HG02973 (cell line): ENCODE data around the gene DLL1.

Experiments
- ATAC-seq: cut with Tn5 transposase; IDR thresholded peaks from one replicate; pipeline ENCODE4 v1.9.1; 2021; ENCODE audit warnings: moderate library complexity; ENCODE audit not compliant: unreplicated experiment

The DLL1 gene

GRCh38 chr6:170253226-170253909 lies 37.5 kb downstream of the DLL1 start:
- ATAC-seq = no peak

DNA sequence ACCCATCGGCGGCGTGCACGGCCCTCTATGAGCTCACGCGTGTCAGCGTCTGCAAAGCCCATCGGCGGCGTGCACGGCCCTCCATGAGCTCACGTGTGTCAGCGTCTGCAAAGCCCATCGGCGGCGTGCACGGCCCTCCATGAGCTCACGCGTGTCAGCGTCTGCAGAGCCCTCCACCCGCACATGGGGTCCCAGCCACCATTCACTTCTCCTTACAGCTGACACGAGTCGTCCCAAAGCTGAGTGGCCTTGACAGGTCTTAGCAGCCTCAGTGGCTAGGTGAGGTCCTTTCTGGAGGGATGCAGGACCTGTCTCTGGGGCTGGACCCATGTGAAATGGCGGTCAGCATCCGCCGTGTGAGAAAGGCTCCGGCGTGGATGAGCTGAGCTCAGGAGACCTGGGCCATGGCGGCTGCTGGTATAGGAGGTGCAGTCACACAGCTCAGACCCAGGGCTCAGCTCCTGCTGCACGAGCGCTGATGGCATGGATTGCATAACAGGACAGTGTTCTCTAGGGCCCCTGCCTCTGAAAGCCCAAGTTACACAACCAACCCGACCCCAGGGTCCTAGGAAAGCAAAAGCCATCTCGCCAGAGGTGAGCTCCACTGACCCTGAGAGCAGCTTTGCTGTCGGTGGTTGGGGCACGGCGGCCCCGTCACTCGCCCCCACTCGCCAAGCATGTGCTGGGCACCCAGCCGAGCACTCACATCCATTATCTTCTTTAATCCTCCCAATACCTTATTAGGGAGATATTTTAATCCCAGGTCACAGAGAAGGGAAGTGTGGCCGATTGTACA lies 38.9 kb downstream of the DLL1 start:
- no peak for ATAC-seq

DNA sequence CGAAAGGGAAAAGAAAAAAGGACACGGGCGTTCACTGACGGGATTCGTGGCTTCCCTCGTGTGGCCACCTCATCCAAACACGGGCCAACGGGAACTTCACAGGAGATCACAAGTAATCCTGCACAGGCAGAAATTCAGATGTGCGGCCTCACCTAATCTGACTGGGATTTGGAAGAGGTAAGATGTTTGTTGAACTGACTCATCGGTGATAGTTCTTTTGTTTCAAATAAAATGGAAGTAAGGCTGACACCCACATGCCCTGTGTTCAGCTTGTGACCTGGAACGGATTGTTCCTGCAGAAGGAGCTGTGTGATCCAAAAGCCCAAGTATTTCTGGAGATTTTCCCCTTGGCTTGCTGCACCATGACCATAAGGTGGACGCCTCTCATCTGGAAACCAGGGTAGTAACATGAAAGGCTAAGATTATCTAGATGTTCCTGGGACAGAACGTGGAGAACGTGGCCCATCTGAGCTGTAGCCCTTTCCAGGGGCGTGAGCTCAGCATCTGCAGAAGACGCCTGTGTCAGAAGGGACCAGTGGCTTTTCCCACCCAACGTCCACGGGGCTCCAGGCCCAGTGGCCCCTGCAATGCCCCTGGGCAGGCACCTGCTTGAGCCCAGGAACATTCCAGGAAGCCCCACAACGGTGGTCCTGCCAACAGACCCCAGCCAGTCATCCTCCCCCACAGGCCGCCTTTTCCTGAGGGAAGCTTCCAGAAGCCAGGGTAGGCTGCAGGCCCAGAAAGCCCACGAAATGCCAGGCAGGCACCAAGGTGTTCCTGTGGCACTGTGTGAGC lies 39.7 kb downstream of the DLL1 start:
- no peak for ATAC-seq

GRCh38 chr6:170250455-170250854 lies 40.4 kb downstream of the DLL1 start:
- ATAC-seq = no peak

GRCh38 chr6:170249817-170250216 lies 41.1 kb downstream of the DLL1 start:
- no peak for ATAC-seq

DNA sequence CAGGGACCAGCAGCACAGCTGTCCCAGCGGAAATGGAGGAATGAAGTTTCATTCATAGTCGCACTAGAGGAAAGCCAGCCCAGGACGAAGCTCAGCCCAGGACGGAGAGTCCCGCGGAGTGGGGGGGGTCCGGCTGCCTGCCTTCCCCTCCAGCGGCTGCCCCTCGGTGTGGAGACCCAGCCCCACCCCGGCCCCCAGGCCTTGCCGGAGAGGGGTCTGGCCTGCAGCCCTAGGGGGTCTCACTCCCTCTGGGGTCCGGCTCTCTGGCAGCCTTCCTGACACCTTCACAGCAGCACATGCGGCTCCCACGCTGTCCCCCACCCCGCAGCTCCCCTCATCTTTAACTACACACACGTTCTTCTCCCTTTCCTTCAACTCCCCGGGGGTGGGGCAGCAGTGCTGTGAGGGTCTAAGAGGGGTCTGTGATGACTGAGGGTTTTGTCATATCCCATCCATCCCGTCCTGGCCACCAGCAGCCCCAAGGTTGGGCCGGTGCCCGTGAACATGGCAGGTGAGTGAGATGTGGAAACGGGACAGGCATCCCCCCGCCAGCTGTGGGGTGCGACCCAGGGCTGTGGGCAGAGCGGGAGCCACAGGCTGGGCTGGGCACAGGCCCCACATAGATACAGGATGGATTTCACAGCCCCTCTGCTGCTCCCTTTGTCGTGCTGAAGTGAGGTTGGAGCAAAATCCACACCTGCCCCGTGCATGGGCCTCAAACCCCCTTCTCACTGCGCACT lies 41.8 kb downstream of the DLL1 start:
- no peak for ATAC-seq

DNA sequence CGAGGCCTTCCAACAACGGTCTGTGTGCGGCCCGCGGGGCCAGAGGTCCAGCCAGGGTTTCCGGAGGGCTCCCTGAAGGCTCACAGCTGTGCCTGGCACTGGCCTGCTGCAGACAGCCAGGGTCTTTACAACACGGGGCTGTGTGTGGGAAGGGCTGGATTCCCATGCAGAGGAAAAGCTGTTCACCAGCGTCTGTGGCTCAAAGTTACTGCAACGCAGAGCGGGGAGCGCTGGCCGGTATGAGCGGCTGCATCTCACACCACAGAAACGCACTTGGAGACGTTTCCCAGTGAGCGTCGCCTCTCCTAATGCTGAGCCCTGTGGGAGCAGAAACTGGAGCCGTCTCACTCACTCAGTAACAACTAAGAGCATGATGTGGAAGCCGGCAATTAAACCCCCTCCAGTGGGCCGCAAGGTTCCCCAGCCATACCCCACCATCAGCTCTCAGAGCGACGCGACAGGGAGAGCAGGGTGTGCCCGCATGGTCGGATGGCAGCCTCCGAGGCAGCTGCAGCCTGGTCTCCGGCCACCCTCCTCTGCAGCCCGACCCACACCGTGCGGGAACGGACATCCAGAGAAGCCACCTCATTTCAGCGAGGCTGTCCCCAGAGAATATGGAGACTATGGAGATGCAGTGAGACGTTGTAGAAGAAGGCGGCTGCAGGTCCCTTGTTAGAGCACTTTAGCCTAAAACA lies 42.6 kb downstream of the DLL1 start:
- no peak for ATAC-seq

- no peak for ATAC-seq
Measured at GRCh38 chr6:170247178-170247701, 43.6 kb downstream of the DLL1 start.

DNA sequence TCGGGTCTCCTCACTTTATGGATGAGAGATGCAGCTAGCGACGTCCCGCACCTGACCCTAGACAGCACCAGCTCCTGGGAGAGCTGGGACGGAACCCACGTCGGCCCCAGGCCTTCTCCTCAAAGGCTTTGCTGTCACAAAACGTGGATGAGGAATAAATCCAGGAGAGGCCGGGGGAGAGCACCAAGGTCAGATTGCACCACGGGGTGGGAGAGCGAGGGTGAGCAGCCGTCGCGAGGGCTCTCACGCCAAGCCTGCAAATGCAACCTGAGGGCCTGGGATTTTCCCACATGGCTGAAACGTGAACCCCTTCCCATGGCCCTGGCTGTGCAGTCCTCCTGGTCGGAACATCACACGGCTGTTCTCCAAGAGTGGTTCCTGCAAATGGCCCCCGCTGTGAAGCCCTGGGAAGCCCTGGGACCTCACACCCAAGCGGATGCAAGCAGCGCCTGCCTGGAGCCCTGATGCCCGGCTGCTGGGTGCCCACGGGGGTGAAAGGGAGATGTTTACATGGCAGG lies 45.3 kb downstream of the DLL1 start:
- ATAC-seq = no peak

- ATAC-seq = no peak
Measured at GRCh38 chr6:170244721-170245474, 46.0 kb downstream of the DLL1 start.

GRCh38 chr6:170243791-170244291 lies 47.0 kb downstream of the DLL1 start:
- no peak for ATAC-seq

- ATAC-seq = no peak
Measured at GRCh38 chr6:170243386-170243785, 47.5 kb downstream of the DLL1 start.

GRCh38 chr6:170238741-170239565 lies 51.9 kb downstream of the DLL1 start:
- ATAC-seq = no peak

- no peak for ATAC-seq
Measured at GRCh38 chr6:170237999-170238740, 52.7 kb downstream of the DLL1 start.

- no peak for ATAC-seq
Measured at GRCh38 chr6:170236131-170236836, 54.6 kb downstream of the DLL1 start.

- no peak for ATAC-seq
Measured at GRCh38 chr6:170235391-170236125, 55.3 kb downstream of the DLL1 start.
